Progenitor cell of endocrine pancreas (in vitro differentiated cells): Measurements from ENCODE around the gene TUBGCP6. TPM values are rescaled to one million over a fixed set of nuclear protein-coding genes. Genes with fewer than 3 reads are reported as not detected.
"Not testable (repeated sequence)": the region's sequence is repeated elsewhere in the genome, so short reads cannot be mapped to it uniquely, and the experiment has no call there.

ENCODE experiments used
- DNase-seq: peaks from one replicate; pipeline ENCODE4 v3.0.0; 2021; ENCODE audit warnings: low spot score; ENCODE audit not compliant: unreplicated experiment
- H3K27ac Mint-ChIP-seq: 2 replicates; pipeline ENCODE4 v1.8.0; 2021; ENCODE audit warnings: mild to moderate bottlenecking, moderate library complexity, mixed read lengths
- H3K27me3 Mint-ChIP-seq: 2 replicates; pipeline ENCODE4 v1.8.0; 2021; ENCODE audit warnings: mixed read lengths
- H3K36me3 Mint-ChIP-seq: 2 replicates; pipeline ENCODE4 v1.8.0; 2022; ENCODE audit warnings: mixed read lengths; ENCODE audit not compliant: insufficient read depth
- H3K4me1 Mint-ChIP-seq: 2 replicates; pipeline ENCODE4 v1.8.0; 2021; ENCODE audit warnings: low read depth, mixed read lengths
- H3K4me3 Mint-ChIP-seq: 2 replicates; pipeline ENCODE4 v1.8.0; 2021; ENCODE audit warnings: low read depth, mild to moderate bottlenecking, moderate library complexity, mixed read lengths
- H3K9me3 Mint-ChIP-seq: 2 replicates; pipeline ENCODE4 v1.8.0; 2021; ENCODE audit warnings: low read depth, mixed read lengths
- CTCF ChIP-seq: fragments of 200-600 bp; sonication (generic); IDR thresholded peaks from one replicate; pipeline ENCODE4 v1.5.0; 2021; ENCODE audit warnings: antibody characterized with exemption, mild to moderate bottlenecking; ENCODE audit not compliant: unreplicated experiment
- total RNA-seq: library from RNA; stranded (reverse); gene quantifications from 2 replicates; pipeline ENCODE4 v1.2.1, GENCODE V29; 2021

Gene TUBGCP6
- total RNA-seq, 1 donor from 2014 or later = 70.9 TPM

- H3K4me3 Mint-ChIP-seq = no peak overlapping the region
- H3K27me3 Mint-ChIP-seq = peaks cover 2% of the 10 kb centered on the region
- no peaks in the 10 kb centered on the region for H3K4me1 Mint-ChIP-seq
- H3K27ac Mint-ChIP-seq = no peak overlapping the region
- peaks cover 10% of the 10 kb centered on the region for H3K36me3 Mint-ChIP-seq
- no peak for TF ChIP-seq CTCF
- no peaks in the 10 kb centered on the region for H3K9me3 Mint-ChIP-seq
- DNase-seq = no peak
Measured at GRCh38 chr22:50277761-50278160, 32.9 kb upstream of the TUBGCP6 start.

GRCh38 chr22:50276143-50276542 is 31.3 kb upstream of the TUBGCP6 start:
- no peak for DNase-seq
- Mint-ChIP-seq H3K36me3 (peaks cover 10% of the 10 kb centered on the region), H3K4me1 (no peaks in the 10 kb centered on the region), H3K4me3 (no peak overlapping the region), H3K27me3 (peaks cover 6% of the 10 kb centered on the region), H3K9me3 (no peaks in the 10 kb centered on the region), H3K27ac (no peak overlapping the region)
- TF ChIP-seq CTCF = peak; percentile 39

GRCh38 chr22:50275181-50276055 is 30.6 kb upstream of the TUBGCP6 start:
- TF ChIP-seq CTCF = no peak
- Mint-ChIP-seq H3K27ac (no peak overlapping the region), H3K4me3 (no peak overlapping the region), H3K4me1 (no peaks in the 10 kb centered on the region), H3K36me3 (peaks cover 8% of the 10 kb centered on the region), H3K9me3 (no peaks in the 10 kb centered on the region), H3K27me3 (peaks cover 9% of the 10 kb centered on the region)
- no peak for DNase-seq

GRCh38 chr22:50274771-50275170 is 29.9 kb upstream of the TUBGCP6 start:
- no peaks in the 10 kb centered on the region for H3K4me1 Mint-ChIP-seq
- peaks cover 8% of the 10 kb centered on the region for H3K36me3 Mint-ChIP-seq
- DNase-seq = no peak
- no peaks in the 10 kb centered on the region for H3K9me3 Mint-ChIP-seq
- no peak overlapping the region for H3K4me3 Mint-ChIP-seq
- H3K27me3 Mint-ChIP-seq = peaks cover 9% of the 10 kb centered on the region
- H3K27ac Mint-ChIP-seq = no peak overlapping the region
- no peak for TF ChIP-seq CTCF

- H3K9me3 Mint-ChIP-seq = no peaks in the 10 kb centered on the region
- peak; percentile 46 for TF ChIP-seq CTCF
- H3K27me3 Mint-ChIP-seq = peaks cover 13% of the 10 kb centered on the region
- no peak overlapping the region for H3K27ac Mint-ChIP-seq
- no peak for DNase-seq
- H3K36me3 Mint-ChIP-seq = peaks cover 8% of the 10 kb centered on the region
- no peaks in the 10 kb centered on the region for H3K4me1 Mint-ChIP-seq
- no peak overlapping the region for H3K4me3 Mint-ChIP-seq
Measured at GRCh38 chr22:50274311-50274710, 29.5 kb upstream of the TUBGCP6 start.

GRCh38 chr22:50273781-50274180 is 29.0 kb upstream of the TUBGCP6 start:
- not testable (repeated sequence) for DNase-seq, H3K4me1 Mint-ChIP-seq, H3K27ac Mint-ChIP-seq, H3K36me3 Mint-ChIP-seq, H3K9me3 Mint-ChIP-seq, H3K4me3 Mint-ChIP-seq
- H3K27me3 Mint-ChIP-seq = peaks cover 17% of the 10 kb centered on the region
